ENCODE results near the gene EGLN2.

Gene EGLN2

GRCh38 chr19:40804783-40805242 lies 5.8 kb downstream of the EGLN2 start:
- no peak overlapping the region for H3K27ac ChIP-seq (ENCODE audit: poor library complexity, severe bottlenecking)
- peaks cover 84% of the 10 kb centered on the region for H3K36me3 ChIP-seq (ENCODE audit: low read depth)
- peaks cover 31% of the 10 kb centered on the region for H3K4me1 ChIP-seq (ENCODE audit: insufficient read depth, poor library complexity, severe bottlenecking)
- TF ChIP-seq CTCF (IDR thresholded peaks at IDR 0.05; ENCODE audit: poor library complexity, severe bottlenecking), result no peak
- ATAC-seq (ENCODE audit: low read depth), result no peak
- no peaks in the 10 kb centered on the region for H3K27me3 ChIP-seq (ENCODE audit: insufficient read depth, poor library complexity, severe bottlenecking)
- no peaks in the 10 kb centered on the region for H3K9me3 ChIP-seq (ENCODE audit: severe bottlenecking)
- no peak for DNase-seq (ENCODE audit: low spot score)
- no peak overlapping the region for H3K4me3 ChIP-seq (ENCODE audit: severe bottlenecking)

- H3K36me3 ChIP-seq (ENCODE audit: low read depth), result peaks cover 81% of the 10 kb centered on the region
- no peak for ATAC-seq (ENCODE audit: low read depth)
- DNase-seq (ENCODE audit: low spot score), result no peak
- no peaks in the 10 kb centered on the region for H3K9me3 ChIP-seq (ENCODE audit: severe bottlenecking)
- no peak overlapping the region for H3K4me3 ChIP-seq (ENCODE audit: severe bottlenecking)
- peak overlapping the region; percentile 12 for H3K27ac ChIP-seq (ENCODE audit: poor library complexity, severe bottlenecking)
- peaks cover 31% of the 10 kb centered on the region for H3K4me1 ChIP-seq (ENCODE audit: insufficient read depth, poor library complexity, severe bottlenecking)
- TF ChIP-seq CTCF (IDR thresholded peaks at IDR 0.05; ENCODE audit: poor library complexity, severe bottlenecking), result no peak
- no peaks in the 10 kb centered on the region for H3K27me3 ChIP-seq (ENCODE audit: insufficient read depth, poor library complexity, severe bottlenecking)
Observed at GRCh38 chr19:40805258-40805868, 6.4 kb downstream of the EGLN2 start.

GRCh38 chr19:40806423-40807146 lies 7.6 kb downstream of the EGLN2 start:
- peaks cover 70% of the 10 kb centered on the region for H3K36me3 ChIP-seq (ENCODE audit: low read depth)
- no peak overlapping the region for H3K4me3 ChIP-seq (ENCODE audit: severe bottlenecking)
- ATAC-seq (ENCODE audit: low read depth), result peak; percentile 49

GRCh38 chr19:40807147-40808020 lies 8.4 kb downstream of the EGLN2 start:
- peaks cover 19% of the 10 kb centered on the region for H3K4me1 ChIP-seq (ENCODE audit: insufficient read depth, poor library complexity, severe bottlenecking)
- H3K36me3 ChIP-seq (ENCODE audit: low read depth), result peaks cover 63% of the 10 kb centered on the region
- no peak overlapping the region for H3K4me3 ChIP-seq (ENCODE audit: severe bottlenecking)
- TF ChIP-seq CTCF (IDR thresholded peaks at IDR 0.05; ENCODE audit: poor library complexity, severe bottlenecking), result peak; percentile 48
- H3K9me3 ChIP-seq (ENCODE audit: severe bottlenecking), result no peaks in the 10 kb centered on the region
- no peak for DNase-seq (ENCODE audit: low spot score)
- peak overlapping the region; percentile 12 for H3K27ac ChIP-seq (ENCODE audit: poor library complexity, severe bottlenecking)
- ATAC-seq (ENCODE audit: low read depth), result no peak
- H3K27me3 ChIP-seq (ENCODE audit: insufficient read depth, poor library complexity, severe bottlenecking), result no peaks in the 10 kb centered on the region

More at GRCh38 chr19:40806423-40807146, 7.6 kb downstream of the EGLN2 start:
- H3K27ac ChIP-seq (ENCODE audit: poor library complexity, severe bottlenecking), result peak overlapping the region; percentile 12
- H3K27me3 ChIP-seq (ENCODE audit: insufficient read depth, poor library complexity, severe bottlenecking), result no peaks in the 10 kb centered on the region
- H3K4me1 ChIP-seq (ENCODE audit: insufficient read depth, poor library complexity, severe bottlenecking), result peaks cover 25% of the 10 kb centered on the region
- peak; percentile 89 for DNase-seq (ENCODE audit: low spot score)
- TF ChIP-seq CTCF (IDR thresholded peaks at IDR 0.05; ENCODE audit: poor library complexity, severe bottlenecking), result peak; percentile 63
- H3K9me3 ChIP-seq (ENCODE audit: severe bottlenecking), result no peaks in the 10 kb centered on the region
